Skin of body (tissue), 2 donors: ENCODE measurements around the gene LBH. TPM values are rescaled to one million over a fixed set of nuclear protein-coding genes. Genes with fewer than 3 reads are reported as not detected.
"Not testable (repeated sequence)": the region's sequence is repeated elsewhere in the genome, so short reads cannot be mapped to it uniquely, and the experiment has no call there.

Experiments
- DNase-seq: peaks from one replicate; lab custom pipeline; 2025; lab: John Stamatoyannopoulos, UW
- total RNA-seq: library from RNA; depleted of rRNA; stranded (reverse); fragments of >200 nt; gene quantifications from one replicate; pipeline ENCODE4 v1.2.3, GENCODE V29; 2014

LBH gene
- total RNA-seq, 1 donor from 2014 or later, result 54.4 TPM

- DNase-seq, result no peak
These were observed 24.4 kb downstream of the LBH start for GRCh38 chr2:30255466-30256408.

DNA sequence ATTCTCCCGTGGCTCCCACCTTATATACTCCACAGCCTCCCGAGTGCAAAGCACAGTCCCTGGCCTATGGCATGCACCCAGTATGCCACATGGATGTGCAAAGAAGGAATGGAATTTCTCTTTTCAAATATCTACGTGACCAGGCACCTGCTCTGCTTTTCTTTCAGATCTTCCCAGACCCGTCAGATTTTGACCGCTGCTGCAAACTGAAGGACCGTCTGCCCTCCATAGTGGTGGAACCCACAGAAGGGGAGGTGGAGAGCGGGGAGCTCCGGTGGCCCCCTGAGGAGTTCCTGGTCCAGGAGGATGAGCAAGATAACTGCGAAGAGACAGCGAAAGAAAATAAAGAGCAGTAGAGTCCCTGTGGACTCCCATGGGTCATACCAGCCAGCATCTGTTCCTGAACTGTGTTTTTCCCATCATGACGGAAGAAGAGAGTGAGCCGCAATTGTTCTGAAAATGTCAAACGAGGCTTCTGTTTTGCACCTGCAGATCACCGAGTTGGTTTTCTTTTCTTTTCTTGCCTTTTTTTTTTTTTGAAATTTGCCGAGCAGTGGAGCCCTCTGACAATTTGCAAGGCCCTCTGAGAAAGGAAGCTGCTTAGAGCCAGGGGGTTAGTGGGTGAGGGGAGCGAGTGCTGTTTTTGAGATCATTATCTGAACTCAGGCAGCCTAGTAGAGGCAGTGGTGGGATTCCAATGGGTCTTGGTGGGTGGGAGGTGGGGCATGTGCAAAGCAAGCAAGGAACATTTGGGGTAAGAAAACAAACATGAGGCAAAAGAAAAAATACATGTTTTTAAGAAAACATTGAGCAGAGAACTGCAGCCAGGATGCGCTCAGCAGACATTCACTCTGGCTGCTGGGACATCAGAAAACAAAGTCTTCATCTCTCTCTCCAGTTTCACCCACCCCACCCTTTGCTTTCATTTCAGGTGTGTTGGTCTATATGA is 26.2 kb downstream of the LBH start:
- no peak for DNase-seq

DNA sequence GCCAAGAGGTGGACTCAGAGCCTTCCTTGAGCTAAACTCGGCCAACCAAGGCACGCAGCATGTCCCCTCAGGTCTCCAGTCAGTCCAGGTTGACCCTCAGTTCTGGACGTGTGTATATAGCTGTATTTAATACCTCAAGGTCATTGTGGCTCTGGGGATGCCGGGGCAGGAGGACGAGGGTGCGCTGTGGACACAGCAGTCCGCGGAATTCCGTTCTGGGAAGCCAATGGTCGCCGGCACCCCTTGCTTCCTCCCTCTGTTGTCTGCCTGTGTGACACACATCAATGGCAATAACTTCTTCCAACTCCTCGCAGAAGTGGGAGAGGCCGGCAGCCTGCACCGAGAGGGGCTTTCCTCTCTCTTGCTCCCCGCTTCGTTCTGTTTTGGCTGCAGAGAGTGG is 27.7 kb downstream of the LBH start:
- no peak for DNase-seq

DNA sequence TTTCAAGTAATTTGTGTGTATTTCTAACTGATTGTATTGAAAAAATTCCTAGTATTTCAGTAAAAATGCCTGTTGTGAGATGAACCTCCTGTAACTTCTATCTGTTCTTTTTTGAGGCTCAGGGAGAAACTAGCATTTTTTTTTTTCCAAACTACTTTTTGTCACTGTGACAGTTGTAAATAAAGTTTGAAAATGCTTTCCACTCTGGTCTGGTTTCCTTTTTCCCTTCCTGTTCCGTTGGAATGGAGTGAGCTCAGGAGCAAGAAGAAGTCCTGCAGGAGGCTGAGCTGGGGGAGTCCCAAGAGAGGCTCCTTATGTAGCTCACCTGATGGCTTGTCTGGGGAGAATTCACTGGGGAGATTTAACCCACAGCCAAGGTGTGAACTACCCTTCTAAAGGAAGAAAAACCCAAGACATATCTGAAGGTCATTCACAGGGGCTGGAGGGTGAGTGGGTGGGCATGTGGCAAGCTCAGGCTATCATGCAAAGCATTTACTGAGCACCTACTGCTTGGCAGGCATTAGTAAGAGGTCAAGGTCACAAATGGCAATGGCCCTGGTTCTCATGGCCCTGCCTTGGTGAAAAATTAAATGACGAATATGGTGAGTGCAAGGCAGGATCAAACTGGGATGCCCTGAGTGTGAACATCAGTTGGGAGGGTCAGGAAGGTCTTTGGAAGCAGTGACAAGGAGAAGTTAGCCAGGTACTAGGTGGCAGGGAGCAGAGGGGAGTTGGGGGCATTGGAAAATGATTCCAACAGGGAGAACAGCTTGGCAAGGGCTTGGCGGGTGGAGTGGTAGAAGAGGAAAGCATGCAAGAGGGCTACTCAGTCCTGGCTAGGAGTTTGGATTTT is 28.7 kb downstream of the LBH start:
- DNase-seq, result no peak

GRCh38 chr2:30260941-30261340 is 29.6 kb downstream of the LBH start:
- no peak for DNase-seq

GRCh38 chr2:30261695-30262211 is 30.4 kb downstream of the LBH start:
- DNase-seq, result no peak

DNA sequence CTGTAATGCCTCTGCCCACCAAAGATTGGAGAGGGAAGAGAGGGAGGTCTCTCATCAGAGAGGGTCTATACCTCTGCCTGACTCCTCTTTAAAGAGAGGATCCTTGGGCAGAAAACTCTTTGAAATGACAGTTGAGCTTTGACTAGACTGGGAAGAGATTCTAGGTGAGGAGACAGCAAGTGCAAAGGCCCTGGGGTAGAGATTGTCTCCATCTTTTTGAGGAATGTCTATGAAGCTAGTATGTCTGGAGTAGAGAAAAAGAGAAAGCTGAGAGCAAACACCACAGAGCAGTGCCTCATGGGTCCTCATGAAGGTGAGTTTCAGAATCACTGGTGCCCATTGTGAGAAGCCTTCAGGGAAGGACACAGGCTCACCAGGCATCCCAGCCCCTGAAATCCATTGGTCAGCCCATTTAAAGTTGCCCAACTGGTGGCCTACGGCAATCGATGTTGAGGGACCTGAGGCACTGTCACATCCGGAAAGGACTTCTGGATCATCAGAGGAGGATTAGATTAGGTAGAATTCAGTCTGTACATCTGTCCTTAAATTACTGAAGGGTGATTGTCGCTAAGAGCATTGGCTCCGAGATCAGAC is 31.5 kb downstream of the LBH start:
- no peak for DNase-seq

GRCh38 chr2:30264274-30264673 is 32.9 kb downstream of the LBH start:
- DNase-seq, result no peak

- DNase-seq, result no peak
These were observed 34.0 kb downstream of the LBH start for GRCh38 chr2:30265052-30266015.

- DNase-seq, result no peak
These were observed 34.8 kb downstream of the LBH start for GRCh38 chr2:30266051-30266621.

DNA sequence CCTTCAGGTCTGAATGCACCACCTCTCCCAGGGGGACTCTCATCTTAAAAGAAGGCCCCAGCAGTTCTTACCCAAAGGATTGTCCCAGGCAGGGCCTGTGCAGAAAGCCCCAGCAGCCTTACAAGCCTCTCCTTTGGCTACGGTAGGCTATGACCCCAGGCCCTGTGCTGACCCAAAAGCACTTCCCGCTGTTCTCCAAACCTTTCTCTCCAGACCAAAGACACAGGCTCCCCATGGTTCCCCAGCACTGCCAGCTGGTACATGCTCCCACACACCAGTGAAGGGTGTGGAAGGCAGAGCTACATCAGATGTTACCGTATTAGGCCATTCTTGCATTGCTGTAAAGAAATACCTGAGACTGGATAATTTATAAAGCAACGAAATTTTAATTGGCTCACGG is 35.4 kb downstream of the LBH start:
- DNase-seq, result no peak

DNA sequence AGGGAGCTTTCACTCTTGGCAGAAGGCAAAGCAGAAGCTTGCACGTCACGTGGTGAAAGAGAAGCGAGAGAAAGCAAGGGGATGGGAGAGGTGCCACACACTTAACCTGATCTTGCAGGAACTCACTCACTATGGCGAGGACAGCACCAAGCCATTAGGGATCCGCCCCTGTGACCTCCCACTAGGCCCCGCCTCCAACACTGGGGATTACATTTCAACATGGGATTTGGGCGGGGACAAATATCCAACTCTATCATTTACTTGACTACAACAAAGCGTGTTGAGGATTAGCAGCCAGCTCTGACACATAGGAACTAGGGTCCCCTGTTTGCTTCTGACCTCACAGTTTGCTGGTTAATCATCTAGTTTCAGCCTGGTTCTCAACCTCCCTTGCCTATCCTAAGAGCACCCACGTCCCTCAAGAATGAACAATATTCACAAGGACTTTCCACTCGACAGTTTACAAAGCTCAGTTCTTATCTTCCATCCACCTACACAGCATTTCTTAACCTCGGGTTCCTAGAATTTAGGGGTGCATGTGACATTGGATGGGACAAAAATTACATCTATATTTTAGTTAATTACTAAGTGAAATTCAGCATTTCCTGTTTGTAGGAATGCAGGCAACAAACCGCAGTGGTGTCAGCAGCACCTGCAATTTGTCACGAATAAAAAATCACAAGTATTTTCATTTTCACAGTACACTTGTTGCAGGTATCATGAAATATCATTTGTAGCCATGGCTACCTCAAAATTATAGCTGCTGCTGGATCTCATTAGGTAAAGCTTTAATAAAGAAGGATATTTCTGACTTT is 36.0 kb downstream of the LBH start:
- no peak for DNase-seq

DNA sequence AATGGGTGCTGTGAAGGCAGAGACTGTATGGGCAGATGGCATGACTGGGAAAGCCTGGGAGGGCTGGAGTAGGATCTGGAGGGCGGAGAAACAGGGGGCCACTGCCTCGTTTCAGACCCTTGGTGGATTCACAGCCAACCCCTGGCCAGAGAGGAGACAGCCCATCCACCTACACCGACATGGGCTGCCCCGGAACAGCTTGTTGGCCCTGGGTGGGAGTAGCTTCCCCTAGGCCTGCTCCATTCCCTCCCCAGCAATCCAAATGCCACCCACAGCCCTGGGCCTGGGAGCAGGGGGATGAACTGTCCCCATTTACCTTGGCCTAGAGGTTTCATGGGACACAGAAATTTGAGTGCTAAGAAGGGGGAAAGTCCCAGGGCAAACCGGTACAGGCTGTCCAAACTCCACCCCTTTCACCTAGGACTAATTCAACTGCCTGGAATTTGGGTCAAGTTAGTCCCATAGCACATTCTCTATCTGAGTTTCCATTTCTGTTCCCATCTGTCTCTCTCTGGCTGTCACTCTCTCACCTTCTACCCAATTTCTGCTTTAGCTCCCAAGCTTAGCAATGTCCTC is 37.0 kb downstream of the LBH start:
- DNase-seq, result no peak

GRCh38 chr2:30269114-30269770 is 37.9 kb downstream of the LBH start:
- not testable (repeated sequence) for DNase-seq

DNA sequence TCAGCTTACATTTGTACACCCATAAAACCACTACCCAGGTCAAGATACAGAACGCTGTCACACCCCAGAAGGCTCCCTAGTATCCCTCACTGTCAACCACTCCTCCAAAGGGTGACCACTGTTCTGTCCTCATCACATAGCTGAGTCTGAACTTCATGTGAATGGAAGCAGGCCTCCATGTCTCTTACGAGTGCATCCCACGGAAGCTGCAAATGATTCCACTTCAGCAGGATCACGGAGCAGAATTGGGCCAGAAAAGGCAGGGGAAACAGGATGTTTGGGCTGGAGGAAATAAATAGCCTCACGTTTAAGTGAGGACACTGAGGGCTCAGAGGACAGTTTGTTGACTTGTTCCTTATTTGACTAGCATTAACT is 38.4 kb downstream of the LBH start:
- no peak for DNase-seq

DNA sequence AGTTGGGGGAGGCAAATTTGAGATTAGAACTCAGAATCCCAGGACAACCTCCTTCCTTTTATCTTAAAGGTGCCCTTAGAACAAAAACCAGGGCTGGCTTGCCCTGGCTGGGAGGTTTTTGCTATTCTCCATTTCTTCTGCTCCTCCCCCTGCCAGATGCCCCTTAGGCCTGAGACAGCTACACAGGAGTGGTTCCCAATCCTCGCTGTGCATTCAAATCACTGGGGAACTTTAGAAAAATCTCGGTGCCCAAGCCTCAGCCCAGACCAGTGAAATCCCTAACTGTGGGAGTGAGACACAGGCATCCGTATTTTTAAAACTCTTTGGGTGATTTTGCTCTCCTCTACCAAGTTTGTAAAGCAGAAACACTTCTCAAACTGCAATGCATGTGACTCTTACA is 38.8 kb downstream of the LBH start:
- DNase-seq, result no peak

- no peak for DNase-seq
These were observed 40.0 kb downstream of the LBH start for GRCh38 chr2:30271301-30271700.
